Measurements from ENCODE around the gene DSCAM.

The DSCAM gene

GRCh38 chr21:40770435-40771055, 76.4 kb downstream of the DSCAM start:
- DNase-seq, result no peak

- DNase-seq, result no peak
Observed at GRCh38 chr21:40769231-40769630, 77.7 kb downstream of the DSCAM start.

- no peak for DNase-seq
Observed at GRCh38 chr21:40768056-40768455, 78.9 kb downstream of the DSCAM start.

DNA sequence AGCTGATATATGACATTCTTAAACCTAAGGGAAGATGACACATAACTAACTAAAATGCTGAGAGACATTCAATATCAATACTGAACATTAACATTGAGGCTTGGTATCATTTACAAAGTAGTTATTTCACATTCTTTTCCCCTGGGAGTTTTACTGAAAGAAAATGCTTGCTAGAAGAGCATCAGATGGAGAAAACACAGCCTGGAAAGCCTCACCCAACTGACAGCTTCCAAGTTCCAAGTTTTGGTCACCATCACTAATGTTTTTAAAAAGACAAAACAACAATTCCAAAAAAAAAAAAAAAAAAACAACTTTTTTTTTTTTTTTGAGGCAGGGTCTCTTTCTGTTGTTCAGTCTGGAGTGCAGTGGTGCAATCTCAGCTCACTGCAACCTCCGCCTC, 80.6 kb downstream of the DSCAM start:
- DNase-seq, result no peak

DNA sequence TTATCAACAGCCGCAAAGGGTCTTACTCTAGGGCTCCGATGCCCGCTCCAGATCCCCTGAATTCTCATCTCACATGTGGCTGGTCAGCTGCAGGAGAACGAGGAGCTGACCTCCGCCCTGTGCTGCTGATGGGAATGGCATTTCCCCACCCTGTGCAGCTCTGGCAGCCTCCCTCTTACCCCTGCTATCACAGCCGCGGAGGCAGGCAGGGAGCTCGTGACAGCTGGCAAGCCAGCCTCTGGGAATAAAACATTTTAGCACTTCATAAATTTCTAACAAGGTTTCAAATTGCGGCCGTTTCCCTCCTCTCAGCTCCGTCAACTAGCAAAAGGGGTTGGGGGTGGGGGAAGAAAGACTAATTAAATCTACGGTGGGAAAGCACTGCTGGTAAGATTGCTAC, 81.1 kb downstream of the DSCAM start:
- no peak for DNase-seq

GRCh38 chr21:40760821-40761220, 86.1 kb downstream of the DSCAM start:
- no peak for DNase-seq

DNA sequence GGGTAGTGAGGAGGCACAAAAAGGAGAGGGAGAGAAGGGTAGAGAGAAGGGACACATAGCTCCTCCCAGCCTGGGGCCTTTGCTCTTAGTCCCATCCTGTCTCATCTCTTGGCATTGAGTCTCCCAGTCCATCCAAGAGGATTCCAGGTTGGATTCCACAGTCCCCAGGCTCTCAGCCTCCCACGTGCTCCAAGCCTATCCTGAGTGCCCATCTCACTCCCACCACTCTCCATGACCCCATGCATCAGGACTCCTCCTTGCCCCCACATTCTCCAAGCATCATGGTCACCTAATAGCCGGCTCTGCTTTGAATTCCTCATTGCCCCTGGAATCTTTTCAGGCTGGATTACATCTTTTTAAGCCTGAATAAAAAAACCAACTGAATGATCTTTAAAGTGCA, 87.9 kb downstream of the DSCAM start:
- no peak for DNase-seq

DNA sequence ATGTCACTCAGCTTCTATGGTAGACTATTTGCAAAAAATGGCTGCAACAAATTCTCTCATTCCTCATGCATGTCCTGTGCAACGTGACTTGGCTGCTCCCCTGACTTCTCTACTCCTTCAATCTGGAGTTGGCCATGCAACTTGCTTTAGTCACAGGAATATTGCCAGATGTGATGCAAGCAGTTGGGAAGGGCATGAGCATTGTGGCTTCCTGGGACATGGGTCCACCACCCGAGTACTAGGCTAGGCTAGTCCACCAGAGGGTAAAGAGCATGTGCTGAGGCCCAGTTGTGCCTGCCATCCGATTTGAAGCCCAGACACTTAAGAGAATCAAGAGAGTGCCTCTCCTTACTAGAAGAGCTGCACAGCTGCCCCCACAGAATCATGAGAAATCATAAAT, 89.6 kb downstream of the DSCAM start:
- no peak for DNase-seq

DNA sequence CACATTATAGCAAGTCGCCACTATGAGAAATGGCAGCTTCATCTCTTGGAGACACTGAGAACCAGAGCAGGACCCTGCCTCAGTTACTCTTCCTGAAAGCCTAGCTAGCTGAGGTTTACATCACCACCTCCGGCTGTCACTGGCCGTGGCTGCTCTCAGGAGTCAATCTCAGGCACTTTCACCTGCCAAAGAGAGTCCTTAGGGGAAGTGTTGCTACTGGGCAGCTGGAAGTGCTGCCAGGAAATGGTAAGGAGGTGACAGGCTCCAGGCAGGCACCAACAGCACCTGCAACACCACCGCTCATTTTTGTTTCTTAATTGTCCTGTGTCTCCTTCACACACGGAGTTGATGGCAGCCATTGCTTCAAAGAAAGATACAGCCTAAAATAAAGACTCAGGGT, 92.5 kb downstream of the DSCAM start:
- no peak for DNase-seq

- DNase-seq, result no peak
Observed at GRCh38 chr21:40753756-40754155, 93.2 kb downstream of the DSCAM start.

GRCh38 chr21:40752125-40752524, 94.8 kb downstream of the DSCAM start:
- no peak for DNase-seq

GRCh38 chr21:40751221-40751620, 95.7 kb downstream of the DSCAM start:
- DNase-seq, result no peak

GRCh38 chr21:40736145-40736544, 110.8 kb downstream of the DSCAM start:
- DNase-seq, result no peak

DNA sequence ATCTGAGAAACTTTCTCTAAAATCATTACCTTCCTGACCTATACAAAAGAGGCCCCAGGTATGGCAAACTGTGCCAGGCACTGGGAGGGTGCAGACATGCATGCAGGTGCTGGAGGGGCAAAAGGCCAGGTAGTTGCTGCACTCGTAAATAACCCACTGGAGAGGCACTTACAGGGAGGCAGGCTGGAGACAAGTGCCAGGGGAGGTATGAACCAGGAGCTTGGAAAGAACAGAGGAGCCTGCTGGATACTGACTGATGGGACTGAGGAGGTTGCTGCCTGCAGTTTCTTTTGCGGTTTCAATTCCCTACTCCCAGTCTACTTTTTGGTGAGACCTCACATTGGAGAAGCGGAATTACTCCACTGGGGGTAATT, 113.9 kb downstream of the DSCAM start:
- DNase-seq, result no peak

DNA sequence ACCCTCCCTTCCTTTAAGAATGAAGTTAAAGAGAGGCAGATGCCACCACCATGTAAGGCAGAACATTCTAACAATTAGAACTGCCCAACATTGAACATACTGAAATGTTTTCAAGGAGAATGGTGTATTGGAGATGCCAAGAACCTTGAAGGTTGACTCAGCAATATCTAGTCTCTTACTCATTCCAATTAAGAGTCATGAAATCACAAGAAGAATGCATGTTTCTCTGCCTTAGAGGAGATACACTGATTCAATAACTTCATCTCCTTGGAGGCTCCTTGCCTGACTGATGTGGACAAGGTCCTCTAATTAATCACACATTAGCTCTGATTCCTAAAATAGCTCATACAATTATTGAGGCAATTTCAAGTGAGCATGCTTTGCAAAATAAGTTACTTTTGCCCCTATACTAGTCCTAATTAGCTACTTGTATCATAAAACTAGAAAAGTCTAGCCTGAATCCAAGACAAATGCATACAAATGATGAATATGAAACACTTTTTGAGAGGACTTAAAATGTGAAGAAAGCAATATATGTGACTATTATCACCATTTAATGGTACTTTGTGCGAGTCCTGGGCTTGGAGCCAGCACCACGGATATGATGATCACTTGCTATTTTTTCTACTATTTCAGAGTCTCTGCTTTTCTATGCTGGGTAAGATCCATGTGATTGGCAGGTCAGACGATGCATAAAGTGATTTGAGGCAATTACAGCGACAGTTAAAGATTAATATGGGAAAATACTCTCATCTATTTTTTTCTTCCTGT, 114.5 kb downstream of the DSCAM start:
- DNase-seq, result no peak

GRCh38 chr21:40731206-40731605, 115.8 kb downstream of the DSCAM start:
- DNase-seq, result no peak

- no peak for DNase-seq
Observed at GRCh38 chr21:40730426-40730800, 116.5 kb downstream of the DSCAM start.

- no peak for DNase-seq
Observed at GRCh38 chr21:40729761-40730425, 117.1 kb downstream of the DSCAM start.

- DNase-seq, result no peak
Observed at GRCh38 chr21:40723966-40724365, 123.0 kb downstream of the DSCAM start.

GRCh38 chr21:40723317-40723716, 123.6 kb downstream of the DSCAM start:
- DNase-seq, result no peak

- DNase-seq, result no peak
Observed at GRCh38 chr21:40719615-40720014, 127.3 kb downstream of the DSCAM start.

DNA sequence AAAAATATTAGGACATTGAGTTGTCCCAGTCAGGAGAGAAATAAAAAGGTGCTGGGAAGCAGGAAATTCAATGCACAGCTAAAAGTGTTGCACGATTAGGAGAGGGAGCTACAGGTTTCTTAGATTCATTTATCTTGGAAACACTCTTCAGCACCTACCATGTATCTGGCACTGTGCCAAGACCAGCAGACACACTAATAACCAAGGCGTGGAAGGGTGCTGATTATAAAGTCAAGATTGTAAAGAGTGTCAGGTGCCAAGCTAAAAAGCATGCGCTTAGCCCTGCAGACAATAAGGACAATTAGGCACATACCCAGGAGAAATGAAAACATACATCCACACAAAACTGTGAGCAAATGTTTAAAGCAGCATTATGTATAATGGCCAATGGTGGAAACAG, 129.9 kb downstream of the DSCAM start:
- no peak for DNase-seq

GRCh38 chr21:40714536-40714935, 132.4 kb downstream of the DSCAM start:
- DNase-seq, result no peak
